Heart left ventricle (tissue), 13 donors: ENCODE measurements around the gene C6orf15.

Experiments used
- POLR2A ChIP-seq, 2 donors: fragments of 450-650 bp; IDR thresholded peaks; one replicate each; pipeline ENCODE4 v1.6.1; 2017; ENCODE audit warnings: antibody characterized with exemption in 2 of 2, mild to moderate bottlenecking in 2 of 2, moderate library complexity in 2 of 2
- TF ChIP-seq, protein P1 (sequence below), 12 donors: fragments of 200-600 bp; sonication (generic) in 4 of 12; IDR thresholded peaks; one replicate each; pipeline versions ENCODE4 v1.5.0 to v1.8.0; 2018 to 2022; ENCODE audit warnings: antibody characterized with exemption in 12 of 12, mild to moderate bottlenecking in 5 of 12
- donor health status: ischemic (EF 13 %, LVEDD 7.1; RV severe dilation, severe dysfunction).
- donor health status: DM: no; HTN: yes; CAD: no.
- donor health status: DM: no; HTN: no; CAD: no.
- donor health status: ischemic (EF 25% LVEDD 6.9; RV normal size, moderate dysfunction).
- donor health status: ischemic (EF 25% LVEDD 5.7; RV mildly dilated, moderate dysfunction).
- donor health status: ischemic (EF 35%, LVEDD 5.7; RV mildly dilated, moderate dysfunction).
- donor health status: nonischemic (EF 11% LVEDD 7.7; RV severe dilation, severe dysfunction).
- donor health status: DM: yes; HTN: yes; CAD: no.
- donor health status: PGD.
- donor health status: ischemic (EF 29% LVEDD 5.4; RV normal size, mild dysfunction).
- donor health status: nonischemic (EF 23%, LVEDD 6.1; RV moderate dilation, normal function).

GRCh38 chr6:31130751-31131150 lies 18.4 kb upstream of the C6orf15 start:
- no peak for TF ChIP-seq POLR2A (IDR thresholded peaks at IDR 0.05)
- TF ChIP-seq, protein P1, sequence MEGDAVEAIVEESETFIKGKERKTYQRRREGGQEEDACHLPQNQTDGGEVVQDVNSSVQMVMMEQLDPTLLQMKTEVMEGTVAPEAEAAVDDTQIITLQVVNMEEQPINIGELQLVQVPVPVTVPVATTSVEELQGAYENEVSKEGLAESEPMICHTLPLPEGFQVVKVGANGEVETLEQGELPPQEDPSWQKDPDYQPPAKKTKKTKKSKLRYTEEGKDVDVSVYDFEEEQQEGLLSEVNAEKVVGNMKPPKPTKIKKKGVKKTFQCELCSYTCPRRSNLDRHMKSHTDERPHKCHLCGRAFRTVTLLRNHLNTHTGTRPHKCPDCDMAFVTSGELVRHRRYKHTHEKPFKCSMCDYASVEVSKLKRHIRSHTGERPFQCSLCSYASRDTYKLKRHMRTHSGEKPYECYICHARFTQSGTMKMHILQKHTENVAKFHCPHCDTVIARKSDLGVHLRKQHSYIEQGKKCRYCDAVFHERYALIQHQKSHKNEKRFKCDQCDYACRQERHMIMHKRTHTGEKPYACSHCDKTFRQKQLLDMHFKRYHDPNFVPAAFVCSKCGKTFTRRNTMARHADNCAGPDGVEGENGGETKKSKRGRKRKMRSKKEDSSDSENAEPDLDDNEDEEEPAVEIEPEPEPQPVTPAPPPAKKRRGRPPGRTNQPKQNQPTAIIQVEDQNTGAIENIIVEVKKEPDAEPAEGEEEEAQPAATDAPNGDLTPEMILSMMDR (IDR thresholded peaks at IDR 0.05) = no peak
